Stimulated activated CD4-positive, alpha-beta T cell treated with anti-CD3 and anti-CD28 coated beads, Interleukin-15, amount 100 ng/mL, for 24 hours (primary cell): ENCODE data around the gene RCSD1.

Source experiments
- DNase-seq: peaks from one replicate; pipeline ENCODE4 v3.0.0-alpha.2; 2020

The RCSD1 gene

DNA sequence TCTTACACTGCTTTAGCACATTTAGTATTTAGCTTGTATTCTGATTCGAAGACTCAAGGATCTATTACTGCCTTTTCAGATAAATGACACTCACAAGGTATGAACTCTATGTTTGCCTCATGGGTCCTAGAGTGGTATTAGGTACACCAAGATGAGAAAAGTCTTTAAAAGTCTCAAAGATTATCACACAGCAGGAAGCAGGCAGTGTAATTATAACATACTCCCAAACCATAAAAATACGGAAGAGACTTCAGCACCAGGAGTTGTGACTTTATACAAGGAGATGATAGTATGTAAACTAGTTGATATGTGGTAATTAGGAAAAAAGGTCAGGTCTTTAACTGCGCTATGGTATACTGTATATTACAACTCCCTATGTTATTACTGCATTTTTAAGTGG lies 11.2 kb upstream of the RCSD1 start:
- no peak for DNase-seq

- no peak for DNase-seq
Observed at GRCh38 chr1:167620002-167620401, 10.0 kb upstream of the RCSD1 start.

DNA sequence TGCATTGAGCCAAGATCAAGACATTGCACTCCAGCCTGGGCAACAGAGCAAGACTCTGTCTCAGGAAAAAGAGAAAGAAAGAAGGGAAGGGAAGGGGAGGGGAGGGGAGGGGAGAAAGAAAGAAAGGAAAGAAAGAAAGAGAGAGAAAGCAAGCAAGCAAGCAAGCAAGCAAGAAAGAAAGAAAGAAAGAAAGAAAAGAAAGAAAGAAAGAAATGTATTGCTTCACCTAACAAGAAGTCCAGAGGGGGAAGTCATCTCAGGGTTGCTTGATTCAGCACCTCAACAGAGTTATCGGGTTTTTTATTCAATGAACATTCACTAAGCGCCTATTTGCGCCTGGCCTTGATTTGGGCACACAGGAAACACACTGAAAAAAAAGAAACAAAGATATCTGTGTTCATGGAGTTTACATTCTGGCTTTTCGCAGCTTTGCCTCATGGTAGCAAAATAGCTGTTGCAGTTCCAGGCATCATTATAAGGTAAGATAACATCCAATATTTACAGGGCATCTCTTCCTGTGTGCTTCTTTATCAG lies 8.2 kb upstream of the RCSD1 start:
- no peak for DNase-seq

GRCh38 chr1:167623951-167624350 lies 6.1 kb upstream of the RCSD1 start:
- no peak for DNase-seq

DNA sequence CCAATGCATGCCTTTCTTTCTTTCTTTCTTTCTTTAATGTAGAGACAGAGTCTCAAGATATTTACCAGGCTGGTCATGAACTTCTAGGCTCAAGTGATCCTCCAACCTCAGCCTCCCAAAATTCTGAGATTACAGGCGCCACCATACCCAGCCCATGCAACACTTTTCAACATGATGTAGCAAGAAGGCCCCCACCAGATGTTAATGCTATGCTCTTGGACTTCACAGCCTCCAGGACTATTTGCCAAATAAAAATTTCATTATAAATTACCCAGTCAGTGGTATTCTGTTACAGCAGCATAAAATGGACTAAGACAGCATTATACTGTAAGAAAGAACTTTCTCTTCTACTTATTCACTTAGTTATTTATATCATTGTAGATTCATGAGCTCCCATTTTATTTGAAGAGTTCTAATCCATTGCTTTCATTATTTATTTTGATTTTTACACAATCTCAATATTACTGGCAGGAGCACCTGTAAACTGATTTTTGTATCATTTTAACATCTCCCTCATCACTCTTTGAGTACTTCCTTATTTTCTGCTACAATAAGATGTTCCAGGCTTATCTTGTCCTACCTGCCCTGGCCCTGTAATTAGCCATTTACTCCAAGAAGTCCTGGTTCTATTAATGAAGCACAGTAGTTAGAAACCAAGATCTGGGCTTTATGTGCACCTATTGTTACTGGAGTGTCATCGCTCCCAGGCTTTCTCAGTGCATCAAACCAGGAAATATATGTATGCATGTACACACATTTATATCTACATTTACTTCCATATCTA lies 4.8 kb upstream of the RCSD1 start:
- no peak for DNase-seq

GRCh38 chr1:167627615-167627864 lies 2.5 kb upstream of the RCSD1 start:
- no peak for DNase-seq

DNA sequence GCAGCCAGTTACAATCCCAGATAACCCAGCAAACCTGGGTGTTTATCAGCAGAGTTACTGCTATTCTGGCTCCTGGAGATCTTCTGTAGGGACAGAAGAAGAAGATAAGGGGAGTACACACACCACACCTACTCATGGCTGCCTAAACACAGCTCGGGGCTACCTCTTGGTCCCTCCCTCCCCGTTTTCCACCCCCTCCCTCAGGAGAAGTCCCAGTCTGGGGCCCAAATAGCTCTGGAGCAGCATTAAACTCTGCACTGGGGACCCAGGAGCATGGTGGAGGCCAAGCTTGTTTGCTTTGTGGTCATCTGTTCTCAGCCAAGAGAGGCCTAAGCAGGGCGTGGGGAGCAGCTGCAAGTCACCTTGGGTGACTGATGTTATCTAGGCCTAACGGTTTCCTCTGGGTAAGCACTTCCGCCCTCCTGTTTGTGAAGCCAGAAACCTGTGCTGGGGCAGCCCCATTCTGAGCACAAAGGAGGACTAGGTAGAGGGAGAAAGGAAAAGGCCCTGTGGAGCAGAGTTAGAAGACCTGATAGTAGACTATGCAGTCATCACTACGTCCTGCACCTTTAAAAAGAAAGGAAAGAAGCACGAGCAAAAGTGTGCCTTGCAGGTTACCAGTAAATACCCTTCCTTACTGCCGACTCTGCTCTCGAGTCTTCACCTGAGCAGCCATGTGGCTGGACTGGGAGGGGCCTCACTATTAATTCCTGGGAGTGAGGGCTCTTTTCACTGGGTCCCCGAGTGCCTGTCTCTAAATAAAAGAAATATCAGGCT lies 2.0 kb upstream of the RCSD1 start:
- DNase-seq, result peak; percentile 85

GRCh38 chr1:167628741-167629515 lies 1.1 kb upstream of the RCSD1 start:
- no peak for DNase-seq

- peak; percentile 39 for DNase-seq
Observed at GRCh38 chr1:167630568-167631385, 745 bp downstream of the RCSD1 start.

DNA sequence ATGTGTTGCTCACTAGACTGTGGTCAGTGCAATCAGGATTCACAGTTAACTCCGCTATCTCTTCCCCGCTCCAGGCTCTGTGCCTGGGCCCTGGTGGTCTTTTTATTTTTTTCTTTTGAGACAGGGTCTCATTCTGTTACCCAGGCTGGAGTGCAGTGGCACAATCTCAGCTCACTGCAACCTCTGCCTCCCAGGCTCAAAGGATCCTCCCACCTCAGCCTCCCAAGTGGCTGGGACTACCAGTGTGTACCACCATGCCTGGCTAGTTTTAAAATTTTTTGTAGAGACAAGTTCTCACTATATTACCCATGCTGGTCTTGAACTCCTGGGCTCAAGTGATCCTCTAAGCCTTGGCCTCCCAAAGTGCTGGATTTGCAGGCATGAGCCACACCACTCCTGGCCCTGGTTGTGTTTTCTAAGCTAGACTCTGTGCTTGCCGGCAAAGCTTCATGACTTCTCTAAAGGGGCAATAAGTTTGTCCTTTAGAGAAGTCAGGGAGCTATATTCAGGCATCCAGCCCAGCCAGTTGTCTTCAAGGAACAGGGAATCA lies 1.4 kb downstream of the RCSD1 start:
- DNase-seq, result no peak

GRCh38 chr1:167631936-167632614 lies 2.0 kb downstream of the RCSD1 start:
- peak; percentile 51 for DNase-seq

GRCh38 chr1:167633258-167633944 lies 3.4 kb downstream of the RCSD1 start:
- DNase-seq, result no peak

GRCh38 chr1:167634435-167634834 lies 4.4 kb downstream of the RCSD1 start:
- no peak for DNase-seq

DNA sequence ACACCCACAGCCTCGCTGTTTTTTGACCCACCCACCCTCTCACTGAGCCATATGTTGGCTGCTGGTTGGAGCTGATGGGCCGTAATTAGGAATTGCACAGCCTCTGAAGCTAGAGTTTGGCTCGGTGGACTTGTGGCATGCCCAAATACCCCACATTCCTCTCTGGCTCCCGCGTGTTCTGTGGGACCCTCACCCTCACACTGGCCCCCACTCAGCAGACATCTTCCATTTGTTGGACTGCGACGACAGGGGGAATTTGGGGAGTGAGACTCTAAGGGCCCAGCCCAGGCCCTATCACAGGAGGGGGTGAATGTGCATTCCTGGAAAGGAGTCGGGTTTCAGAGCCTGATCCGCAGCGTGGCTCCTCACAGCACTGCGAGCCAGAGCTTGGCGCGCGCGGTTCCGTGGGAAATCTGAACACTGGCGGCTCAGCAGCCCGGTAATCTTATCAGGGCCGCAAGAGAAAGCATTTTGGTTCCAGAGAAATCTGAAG lies 5.2 kb downstream of the RCSD1 start:
- no peak for DNase-seq

DNA sequence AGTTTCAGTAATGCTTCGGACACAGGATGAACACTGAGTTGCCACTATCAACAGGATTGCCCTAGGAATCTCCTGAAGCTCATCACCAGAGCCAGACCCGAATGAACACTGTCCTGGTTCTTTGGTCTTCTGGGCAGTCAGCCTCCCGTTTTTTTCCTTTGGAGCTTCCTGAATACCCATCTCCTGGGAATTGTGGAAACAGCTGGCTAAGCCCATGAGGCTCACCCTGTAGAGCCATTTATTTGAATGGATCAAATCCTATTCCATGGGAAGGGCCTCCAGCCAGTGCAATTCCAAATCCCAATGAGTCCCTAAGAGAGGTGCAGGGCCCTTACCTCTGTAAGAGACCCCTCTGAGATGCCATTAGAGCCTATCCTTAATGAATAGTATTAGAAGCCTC lies 5.9 kb downstream of the RCSD1 start:
- no peak for DNase-seq

GRCh38 chr1:167638064-167638463 lies 8.0 kb downstream of the RCSD1 start:
- no peak for DNase-seq

- no peak for DNase-seq
Observed at GRCh38 chr1:167640051-167640450, 10.0 kb downstream of the RCSD1 start.

GRCh38 chr1:167641786-167642500 lies 11.9 kb downstream of the RCSD1 start:
- DNase-seq, result no peak

- DNase-seq, result no peak
Observed at GRCh38 chr1:167642501-167642826, 12.4 kb downstream of the RCSD1 start.

DNA sequence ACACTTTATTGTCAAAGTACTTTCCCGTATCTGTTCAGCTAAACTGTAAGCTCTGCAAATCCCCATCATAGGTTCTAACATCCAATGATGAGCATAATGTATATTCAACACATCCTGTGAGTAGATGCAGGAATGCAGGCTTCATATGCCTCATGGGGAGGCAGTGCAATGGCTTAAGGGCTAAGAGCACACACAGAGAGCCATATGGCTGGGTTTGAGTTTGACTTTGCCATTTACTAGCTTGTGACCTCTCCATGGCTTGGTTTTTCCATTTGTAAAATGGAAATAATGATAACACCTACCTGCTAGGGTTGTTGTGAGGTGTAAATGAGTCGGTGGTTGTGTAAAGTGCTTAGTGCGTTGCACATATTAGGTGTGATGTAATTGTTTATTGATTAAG lies 13.4 kb downstream of the RCSD1 start:
- no peak for DNase-seq
